Measurements from ENCODE around the gene CDC14B. TPM values are rescaled to one million over a fixed set of nuclear protein-coding genes. Genes with fewer than 3 reads are reported as not detected.

CDC14B gene
- total and polyA plus RNA-seq, 2 donors (not counting 1 experiment from before 2014, with no cell fraction given), result 2.8 to 8.5 TPM

- Mint-ChIP-seq H3K27ac (no peak overlapping the region), H3K27me3 (no peaks in the 10 kb centered on the region), H3K4me1 (peaks cover 7% of the 10 kb centered on the region), H3K4me3 (no peak overlapping the region), H3K9me3 (ENCODE audit: insufficient read depth) (no peaks in the 10 kb centered on the region)
- no peak overlapping the region for H3K4me3 ChIP-seq (ENCODE audit: control extremely low read depth in 1 of 5, extremely low read depth in 1 of 5, insufficient read depth in 1 of 5, low read depth in 2 of 5, low read length in 4 of 5)
- no peak overlapping the region for H2AFZ ChIP-seq (ENCODE audit: insufficient read depth, low read depth, low read length, poor library complexity, severe bottlenecking)
- no peaks in the 10 kb centered on the region for H3K4me1 ChIP-seq (ENCODE audit: control insufficient read depth in 2 of 2, insufficient read depth in 2 of 2, low read length in 2 of 2)
- 96% methylated on average over 6 of the region's 10 CpGs for WGBS (ENCODE audit: insufficient coverage)
- TF ChIP-seq CTCF (IDR thresholded peaks at IDR 0.05) (no peak), EZH2 (IDR thresholded peaks at IDR 0.05; ENCODE audit: borderline replicate concordance, insufficient read depth, low read depth, low read length, poor library complexity, severe bottlenecking) (no peak)
- DNase-seq (no peak), ATAC-seq (ENCODE audit: low read depth) (no peak)
- H3K9ac ChIP-seq (ENCODE audit: low read length), result no peak overlapping the region
- CTCF ChIA-PET, result no interaction called here
- POLR2A ChIA-PET, result no interaction called here
- H3K27me3 ChIP-seq (replicated peaks in 1 of 4; ENCODE audit: control extremely low read depth in 1 of 4, control insufficient read depth in 3 of 4, insufficient read depth in 4 of 4, low read length in 3 of 4), result no peaks in the 10 kb centered on the region
- peaks cover 0 to 2% of the 10 kb centered on the region in 2 experiments for H3K36me3 ChIP-seq (replicated peaks in 1 of 2; ENCODE audit: control extremely low read depth in 1 of 2, control insufficient read depth in 1 of 2, extremely low read depth in 1 of 2, insufficient read depth in 2 of 2, low read length in 1 of 2)
- H4K20me1 ChIP-seq (ENCODE audit: control insufficient read depth, insufficient read depth, low read length, poor library complexity, severe bottlenecking), result no peaks in the 10 kb centered on the region
- no peak overlapping the region for H3K27ac ChIP-seq (ENCODE audit: low read length in 2 of 2)
- no peaks in the 10 kb centered on the region for H3K9me3 ChIP-seq (ENCODE audit: control extremely low read depth in 1 of 3, control insufficient read depth in 2 of 3, insufficient read depth in 1 of 3, low read length in 2 of 3)
- intact Hi-C loops (cut with micrococcal nuclease), result no loop called here
- H3K79me2 ChIP-seq (ENCODE audit: control insufficient read depth, insufficient read depth, low read length), result no peaks in the 10 kb centered on the region
- H3K4me2 ChIP-seq (replicated peaks; ENCODE audit: low read depth, low read length, poor library complexity, severe bottlenecking), result no peak overlapping the region
Observed at GRCh38 chr9:96554801-96555566, 64.7 kb downstream of the CDC14B start.

GRCh38 chr9:96554326-96554725 lies 65.3 kb downstream of the CDC14B start:
- Histone ChIP-seq H3K79me2 (ENCODE audit: control insufficient read depth, insufficient read depth, low read length) (no peaks in the 10 kb centered on the region), H2AFZ (ENCODE audit: insufficient read depth, low read depth, low read length, poor library complexity, severe bottlenecking) (no peak overlapping the region), H3K4me1 (ENCODE audit: control insufficient read depth in 2 of 2, insufficient read depth in 2 of 2, low read length in 2 of 2) (no peaks in the 10 kb centered on the region), H3K4me2 (replicated peaks; ENCODE audit: low read depth, low read length, poor library complexity, severe bottlenecking) (no peak overlapping the region), H3K9me3 (ENCODE audit: control extremely low read depth in 1 of 3, control insufficient read depth in 2 of 3, insufficient read depth in 1 of 3, low read length in 2 of 3) (no peaks in the 10 kb centered on the region), H3K27ac (ENCODE audit: low read length in 2 of 2) (no peak overlapping the region), H3K9ac (ENCODE audit: low read length) (no peak overlapping the region), H4K20me1 (ENCODE audit: control insufficient read depth, insufficient read depth, low read length, poor library complexity, severe bottlenecking) (no peaks in the 10 kb centered on the region), H3K27me3 (replicated peaks in 1 of 4; ENCODE audit: control extremely low read depth in 1 of 4, control insufficient read depth in 3 of 4, insufficient read depth in 4 of 4, low read length in 3 of 4) (no peaks in the 10 kb centered on the region), H3K36me3 (replicated peaks in 1 of 2; ENCODE audit: control extremely low read depth in 1 of 2, control insufficient read depth in 1 of 2, extremely low read depth in 1 of 2, insufficient read depth in 2 of 2, low read length in 1 of 2) (peaks cover 0 to 2% of the 10 kb centered on the region in 2 experiments), H3K4me3 (ENCODE audit: control extremely low read depth in 1 of 5, extremely low read depth in 1 of 5, insufficient read depth in 1 of 5, low read depth in 2 of 5, low read length in 4 of 5) (no peak overlapping the region)
- intact Hi-C loops (cut with micrococcal nuclease), result no loop called here
- Mint-ChIP-seq H3K4me3 (no peak overlapping the region), H3K27ac (no peak overlapping the region), H3K27me3 (no peaks in the 10 kb centered on the region), H3K4me1 (peaks cover 7% of the 10 kb centered on the region), H3K9me3 (ENCODE audit: insufficient read depth) (no peaks in the 10 kb centered on the region)
- CTCF ChIA-PET, result no interaction called here
- ATAC-seq (ENCODE audit: low read depth) (no peak), DNase-seq (no peak)
- POLR2A ChIA-PET, result no interaction called here
- no CpG with 5 or more reads among the region's 1 CpG for WGBS (ENCODE audit: insufficient coverage)
- TF ChIP-seq EZH2 (IDR thresholded peaks at IDR 0.05; ENCODE audit: borderline replicate concordance, insufficient read depth, low read depth, low read length, poor library complexity, severe bottlenecking) (no peak), CTCF (IDR thresholded peaks at IDR 0.05) (no peak)

All from B cell (primary cell).